ENCODE measurements around the gene RHOT1. TPM values are rescaled to one million over a fixed set of nuclear protein-coding genes. Genes with fewer than 3 reads are reported as not detected.

Gene RHOT1
- total RNA-seq, 1 donor from 2014 or later, result 46.6 TPM

GRCh38 chr17:32235588-32235987 lies 93.3 kb downstream of the RHOT1 start:
- ATAC-seq, result no peak

GRCh38 chr17:32239456-32239855 lies 97.2 kb downstream of the RHOT1 start:
- H3K4me3 ChIP-seq, result no peak overlapping the region
- no peak for TF ChIP-seq CTCF (IDR thresholded peaks at IDR 0.05)
- H3K27me3 ChIP-seq, result no peaks in the 10 kb centered on the region
- no peaks in the 10 kb centered on the region for H3K4me1 ChIP-seq
- no peak overlapping the region for H3K27ac ChIP-seq
- no peaks in the 10 kb centered on the region for H3K36me3 ChIP-seq
- intact Hi-C loops (cut with DNase I), result no loop called here
- no peaks in the 10 kb centered on the region for H3K9me3 ChIP-seq
- peak; percentile 71 for ATAC-seq
- no peak for DNase-seq

More at GRCh38 chr17:32235588-32235987, 93.3 kb downstream of the RHOT1 start:
- TF ChIP-seq CTCF (IDR thresholded peaks at IDR 0.05), result no peak
- intact Hi-C loops (cut with DNase I), result no loop called here
- H3K4me1 ChIP-seq, result no peaks in the 10 kb centered on the region
- no peak overlapping the region for H3K4me3 ChIP-seq
- H3K27ac ChIP-seq, result no peak overlapping the region
- no peaks in the 10 kb centered on the region for H3K27me3 ChIP-seq
- no peaks in the 10 kb centered on the region for H3K36me3 ChIP-seq
- DNase-seq, result no peak
- no peaks in the 10 kb centered on the region for H3K9me3 ChIP-seq

GRCh38 chr17:32240750-32241149 lies 98.4 kb downstream of the RHOT1 start:
- Histone ChIP-seq H3K27ac (no peak overlapping the region), H3K27me3 (no peaks in the 10 kb centered on the region), H3K36me3 (no peaks in the 10 kb centered on the region), H3K4me3 (no peak overlapping the region), H3K4me1 (no peaks in the 10 kb centered on the region), H3K9me3 (no peaks in the 10 kb centered on the region)
- DNase-seq (no peak), ATAC-seq (peak; percentile 18)
- intact Hi-C loops (cut with DNase I), result no loop called here
- TF ChIP-seq CTCF (IDR thresholded peaks at IDR 0.05), result no peak

GRCh38 chr17:32241640-32242039 lies 99.3 kb downstream of the RHOT1 start:
- Histone ChIP-seq H3K4me3 (no peak overlapping the region), H3K27ac (no peak overlapping the region), H3K9me3 (no peaks in the 10 kb centered on the region), H3K36me3 (no peaks in the 10 kb centered on the region), H3K4me1 (no peaks in the 10 kb centered on the region), H3K27me3 (no peaks in the 10 kb centered on the region)
- TF ChIP-seq CTCF (IDR thresholded peaks at IDR 0.05), result no peak
- ATAC-seq (peak; percentile 50), DNase-seq (no peak)
- intact Hi-C loops (cut with DNase I), result no loop called here

- Histone ChIP-seq H3K27ac (no peak overlapping the region), H3K36me3 (no peaks in the 10 kb centered on the region), H3K27me3 (no peaks in the 10 kb centered on the region), H3K4me3 (no peak overlapping the region), H3K4me1 (no peaks in the 10 kb centered on the region), H3K9me3 (no peaks in the 10 kb centered on the region)
- ATAC-seq (no peak), DNase-seq (no peak)
- no peak for TF ChIP-seq CTCF (IDR thresholded peaks at IDR 0.05)
- intact Hi-C loops (cut with DNase I), result no loop called here
These were observed 107.2 kb downstream of the RHOT1 start for GRCh38 chr17:32249475-32249874.

- Histone ChIP-seq H3K27ac (no peak overlapping the region), H3K4me3 (no peak overlapping the region), H3K36me3 (no peaks in the 10 kb centered on the region), H3K4me1 (no peaks in the 10 kb centered on the region), H3K9me3 (no peaks in the 10 kb centered on the region), H3K27me3 (no peaks in the 10 kb centered on the region)
- ATAC-seq, result peak; percentile 99
- intact Hi-C loops (cut with DNase I), result no loop called here
- DNase-seq, result peak; percentile 83
- TF ChIP-seq CTCF (IDR thresholded peaks at IDR 0.05), result peak; percentile 97
These were observed 110.9 kb downstream of the RHOT1 start for GRCh38 chr17:32253117-32253611.

All from upper lobe of right lung (tissue), 1 donor.